Neutrophil (primary cell): ENCODE results near the gene RNF144A.

Experiments used
- H3K27ac ChIP-seq: fragments of 200-600 bp; sonication (generic); 2 replicates; pipeline ENCODE4 v1.5.1; 2016; ENCODE audit warnings: mild to moderate bottlenecking, moderate library complexity
- H3K27me3 ChIP-seq: fragments of 200-600 bp; sonication (generic); 2 replicates; pipeline ENCODE4 v1.6.0; 2016; ENCODE audit warnings: mild to moderate bottlenecking
- H3K36me3 ChIP-seq: fragments of 200-600 bp; sonication (generic); 2 replicates; pipeline ENCODE4 v1.5.1; 2017
- H3K4me1 ChIP-seq, 2 experiments: fragments of 200-600 bp in 1 of 2; sonication (generic) in 1 of 2; 1 replicate in 1 of 2; 2 replicates in 1 of 2; pipeline versions ENCODE4 v1.5.1 to v1.6.1; 2013 to 2016; ENCODE audit warnings: low read depth in 1 of 2, low read length in 1 of 2, mild to moderate bottlenecking in 1 of 2, moderate library complexity in 1 of 2; ENCODE audit not compliant: control insufficient read depth in 1 of 2, insufficient read depth in 1 of 2
- H3K4me3 ChIP-seq, 2 experiments: fragments of 200-600 bp in 1 of 2; sonication (generic) in 1 of 2; 1 replicate in 1 of 2; 2 replicates in 1 of 2; pipeline ENCODE4 v1.5.1; 2013 to 2016; ENCODE audit warnings: low read depth in 1 of 2, low read length in 1 of 2, mild to moderate bottlenecking in 1 of 2, moderate library complexity in 1 of 2
- H3K9me3 ChIP-seq: fragments of 200-600 bp; sonication (generic); 2 replicates; pipeline ENCODE4 v1.5.1; 2016
- TF ChIP-seq, protein P1 (sequence below): fragments of 200-600 bp; sonication (generic); IDR thresholded peaks from 2 replicates; pipeline ENCODE4 v1.5.1; 2016; ENCODE audit warnings: antibody characterized with exemption

The RNF144A gene

DNA sequence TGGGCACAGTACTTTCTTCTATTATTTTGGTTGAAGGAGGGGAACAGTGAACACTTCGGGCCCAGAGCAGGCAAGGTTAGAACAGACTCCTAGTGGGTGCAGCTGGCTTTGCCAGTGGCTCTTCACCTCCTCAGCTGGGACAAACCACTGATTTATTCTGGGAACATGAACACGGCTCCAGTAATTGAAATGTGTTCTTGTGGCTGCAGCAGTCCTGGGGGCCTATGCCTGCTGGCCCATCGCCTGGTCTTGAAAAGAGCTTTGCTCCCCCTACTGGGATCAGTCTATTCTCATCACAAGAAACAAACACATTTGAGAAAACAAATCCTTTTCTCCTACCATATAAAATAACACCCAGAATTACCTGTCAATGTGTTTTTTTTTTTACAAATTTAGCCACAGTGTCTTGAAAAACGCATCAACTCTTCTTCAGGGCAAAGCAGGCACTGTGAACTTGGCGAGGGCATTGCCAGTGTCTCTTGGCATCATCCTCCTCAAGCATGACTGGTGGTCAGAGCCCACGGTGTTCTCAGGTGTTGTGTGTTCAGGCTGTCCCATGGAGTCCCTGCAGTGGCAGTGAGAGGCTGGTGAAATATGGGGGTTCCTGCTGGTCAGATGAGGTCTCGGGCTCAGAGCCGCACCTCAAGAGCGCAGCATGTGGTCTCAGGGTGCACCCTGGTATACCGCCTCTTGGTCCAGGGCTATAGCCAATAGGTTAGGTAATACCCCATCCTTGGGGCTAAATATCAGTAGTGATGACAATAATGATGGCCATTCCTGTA lies 51.3 kb downstream of the RNF144A start:
- Histone ChIP-seq H3K36me3 (no peaks in the 10 kb centered on the region), H3K27ac (no peak overlapping the region), H3K4me1 (no peaks in the 10 kb centered on the region), H3K9me3 (no peaks in the 10 kb centered on the region), H3K4me3 (no peak overlapping the region), H3K27me3 (no peaks in the 10 kb centered on the region)
- TF ChIP-seq, protein P1, sequence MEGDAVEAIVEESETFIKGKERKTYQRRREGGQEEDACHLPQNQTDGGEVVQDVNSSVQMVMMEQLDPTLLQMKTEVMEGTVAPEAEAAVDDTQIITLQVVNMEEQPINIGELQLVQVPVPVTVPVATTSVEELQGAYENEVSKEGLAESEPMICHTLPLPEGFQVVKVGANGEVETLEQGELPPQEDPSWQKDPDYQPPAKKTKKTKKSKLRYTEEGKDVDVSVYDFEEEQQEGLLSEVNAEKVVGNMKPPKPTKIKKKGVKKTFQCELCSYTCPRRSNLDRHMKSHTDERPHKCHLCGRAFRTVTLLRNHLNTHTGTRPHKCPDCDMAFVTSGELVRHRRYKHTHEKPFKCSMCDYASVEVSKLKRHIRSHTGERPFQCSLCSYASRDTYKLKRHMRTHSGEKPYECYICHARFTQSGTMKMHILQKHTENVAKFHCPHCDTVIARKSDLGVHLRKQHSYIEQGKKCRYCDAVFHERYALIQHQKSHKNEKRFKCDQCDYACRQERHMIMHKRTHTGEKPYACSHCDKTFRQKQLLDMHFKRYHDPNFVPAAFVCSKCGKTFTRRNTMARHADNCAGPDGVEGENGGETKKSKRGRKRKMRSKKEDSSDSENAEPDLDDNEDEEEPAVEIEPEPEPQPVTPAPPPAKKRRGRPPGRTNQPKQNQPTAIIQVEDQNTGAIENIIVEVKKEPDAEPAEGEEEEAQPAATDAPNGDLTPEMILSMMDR = no peak

DNA sequence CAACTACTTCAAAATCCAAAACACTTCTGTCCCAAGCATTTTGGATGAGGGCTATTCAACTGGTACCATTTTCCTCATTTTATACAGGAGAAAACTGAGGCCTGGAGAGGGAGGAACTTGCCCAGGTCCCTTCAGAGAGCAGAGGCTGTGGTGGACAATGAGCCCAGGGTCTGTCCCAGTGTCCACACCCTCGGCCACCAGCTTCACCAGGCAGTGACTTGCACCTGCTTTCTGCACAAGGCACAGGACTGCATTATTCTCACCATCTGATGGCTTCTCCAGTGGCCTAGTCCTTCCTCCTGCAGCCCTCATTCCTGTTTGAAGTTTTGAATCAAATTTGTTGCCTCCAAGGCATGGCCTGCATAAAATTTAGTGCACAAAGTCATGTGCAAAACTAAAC lies 53.3 kb downstream of the RNF144A start:
- Histone ChIP-seq H3K27ac (no peak overlapping the region), H3K36me3 (peaks cover 5% of the 10 kb centered on the region), H3K4me1 (no peaks in the 10 kb centered on the region), H3K4me3 (no peak overlapping the region), H3K9me3 (no peaks in the 10 kb centered on the region), H3K27me3 (no peaks in the 10 kb centered on the region)
- TF ChIP-seq, protein P1 = no peak

DNA sequence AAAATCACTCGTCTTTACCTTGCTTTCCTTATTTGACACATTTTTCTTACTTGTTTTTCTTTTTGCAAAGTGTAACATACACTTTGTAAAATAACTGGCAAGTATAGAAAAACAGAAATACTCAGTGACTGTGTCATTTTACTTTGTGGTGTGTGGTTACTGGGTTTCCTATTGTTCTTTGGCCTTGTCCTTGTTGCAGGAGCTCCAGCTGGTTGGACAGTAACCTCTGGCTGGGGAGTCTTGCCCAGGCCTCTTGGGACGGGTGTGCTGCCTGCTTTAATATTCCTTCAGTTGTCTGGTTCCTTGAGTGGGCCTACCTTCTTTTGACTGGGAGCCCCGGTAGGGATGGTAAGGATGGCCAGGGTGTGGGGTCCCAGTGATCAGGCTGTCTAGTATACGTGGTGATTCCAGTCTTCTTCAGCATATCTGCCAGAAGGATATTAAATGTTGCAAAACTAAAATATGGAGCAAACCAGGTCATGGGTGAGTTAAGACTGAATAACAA lies 53.8 kb downstream of the RNF144A start:
- Histone ChIP-seq H3K9me3 (no peaks in the 10 kb centered on the region), H3K27ac (no peak overlapping the region), H3K36me3 (peaks cover 5% of the 10 kb centered on the region), H3K27me3 (no peaks in the 10 kb centered on the region), H3K4me1 (no peaks in the 10 kb centered on the region), H3K4me3 (no peak overlapping the region)
- TF ChIP-seq, protein P1 = no peak

DNA sequence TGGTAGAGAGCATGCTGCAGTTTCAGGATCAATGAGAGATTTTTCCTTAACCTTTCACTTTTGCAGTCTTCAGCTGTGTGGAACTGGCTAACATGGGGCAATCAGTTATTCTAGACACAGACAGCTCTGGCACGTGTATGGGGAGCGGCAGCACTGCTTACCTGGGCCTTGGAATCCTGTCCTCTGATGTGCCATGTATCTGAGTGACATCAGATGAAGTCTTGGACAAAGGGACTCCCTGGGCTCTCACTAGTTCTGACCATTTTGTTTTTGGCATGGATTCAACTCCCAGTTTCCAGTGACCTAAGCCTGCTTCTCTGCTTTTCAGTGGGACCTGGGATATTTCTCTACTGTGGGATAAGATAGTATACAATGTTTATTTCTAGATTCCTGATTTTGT lies 54.3 kb downstream of the RNF144A start:
- no peaks in the 10 kb centered on the region for H3K27me3 ChIP-seq
- TF ChIP-seq, protein P1 = no peak

DNA sequence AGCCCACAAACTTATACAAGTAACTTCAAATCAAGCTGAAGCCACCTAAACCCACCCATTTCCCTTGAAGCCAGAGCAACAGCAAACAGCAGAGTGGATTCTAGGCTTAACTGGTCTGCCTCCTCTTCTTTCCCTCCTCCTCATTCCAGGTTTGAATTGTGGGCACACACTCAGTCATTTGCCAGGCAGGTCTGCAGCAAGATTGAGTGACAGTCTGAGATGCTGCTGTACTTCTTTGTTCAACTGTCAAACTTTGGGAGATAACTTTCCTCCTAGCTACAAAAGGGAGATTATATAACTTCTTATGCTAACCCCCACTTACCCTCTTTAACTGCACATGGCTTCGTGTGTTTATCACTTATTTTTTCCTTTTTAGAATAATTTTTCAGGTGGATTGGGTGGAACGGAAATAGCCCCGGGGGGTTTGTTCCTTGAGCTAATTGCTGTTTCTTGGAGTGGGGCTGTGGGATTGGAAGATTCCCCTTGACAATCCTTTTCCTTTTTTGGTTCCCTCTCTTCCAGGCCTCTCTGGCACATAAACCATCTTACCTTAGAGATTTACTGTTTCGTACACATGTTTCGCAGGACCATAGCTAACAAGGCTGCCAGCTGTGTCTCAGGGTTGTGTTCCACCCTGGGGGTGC lies 55.0 kb downstream of the RNF144A start:
- TF ChIP-seq, protein P1 = no peak
- H3K9me3 ChIP-seq = no peaks in the 10 kb centered on the region
- H3K4me3 ChIP-seq = no peak overlapping the region
- H3K4me1 ChIP-seq = no peaks in the 10 kb centered on the region
- no peaks in the 10 kb centered on the region for H3K27me3 ChIP-seq
- no peak overlapping the region for H3K27ac ChIP-seq
- peaks cover 5% of the 10 kb centered on the region for H3K36me3 ChIP-seq

More for the DNA sequence above, 54.3 kb downstream of the RNF144A start:
- Histone ChIP-seq H3K27ac (no peak overlapping the region), H3K4me1 (no peaks in the 10 kb centered on the region), H3K9me3 (no peaks in the 10 kb centered on the region), H3K4me3 (no peak overlapping the region), H3K36me3 (peaks cover 5% of the 10 kb centered on the region)
